HCT116 (cell line): ENCODE measurements around the gene METTL13. TPM values are rescaled to one million over a fixed set of nuclear protein-coding genes. Genes with fewer than 3 reads are reported as not detected.

Experiments
- ATAC-seq: fragments of 200-7000 bp; cut with Tn5 transposase; 2 replicates; pipeline ENCODE4 v1.9.1; 2020; ENCODE audit warnings: mild to moderate bottlenecking, moderate library complexity
- BruUV-seq: library from RNA; stranded (reverse); fragments of 400-500 nt; replicated peaks from 2 replicates; lab custom pipeline; 2021; lab: Mats Ljungman, UMichigan
- CTCF ChIA-PET: fragments of 300-600 bp; sonication (Branson Sonifier 250); formaldehyde crosslinking; loops from one replicate; lab custom pipeline; 2021; ENCODE audit warnings: antibody characterized with exemption; lab: Charles Lee
- POLR2A ChIA-PET: fragments of 300-600, 350-600 bp; sonication (Branson Sonifier 250); formaldehyde crosslinking; loops from one replicate; lab custom pipeline; 2021; ENCODE audit warnings: antibody characterized with exemption; lab: Charles Lee
- RAD21 ChIA-PET, 2 experiments: fragments of 300-600 bp; sonication (Branson Sonifier 250); formaldehyde crosslinking; loops; one replicate each; lab custom pipeline; 2023; ENCODE audit warnings: low total read pairs in 2 of 2; ENCODE audit not compliant: uncharacterized antibody in 2 of 2, unreplicated experiment in 2 of 2, low non-redundant PET in 1 of 2; lab: Charles Lee
- DNase-seq: peaks from one replicate; pipeline ENCODE4 v3.0.0-alpha.2; 2010; ENCODE audit warnings: low read depth, low spot score
- H2AFZ ChIP-seq: fragments of 200-600 bp; shearing (Covaris generic), sonication (generic); 2 replicates; pipeline ENCODE4 v1.6.1; 2017; ENCODE audit warnings: low read depth, mixed run types, mixed read lengths, antibody characterized with exemption, low read length; ENCODE audit not compliant: poor library complexity, severe bottlenecking
- H3K27ac ChIP-seq: 2 replicates; pipeline ENCODE4 v1.5.1; 2012; ENCODE audit warnings: low read depth, low read length
- H3K27me3 ChIP-seq: fragments of 200-600 bp; sonication (generic); 2 replicates; pipeline ENCODE4 v1.6.1; 2016; ENCODE audit warnings: mixed run types, low read length, mixed read lengths; ENCODE audit not compliant: insufficient read depth
- H3K36me3 ChIP-seq, 2 experiments: fragments of 200-500 bp in 1 of 2; fragments of 200-600 bp in 1 of 2; sonication (Bioruptor generic) in 1 of 2; sonication (generic) in 1 of 2; 2 replicates each; pipeline versions ENCODE4 v1.5.1 to v1.6.1; 2014 to 2016; ENCODE audit warnings: low read length in 2 of 2, inconsistent platforms in 1 of 2, mixed read lengths in 1 of 2, mixed run types in 1 of 2; ENCODE audit not compliant: insufficient read depth in 2 of 2, control insufficient read depth in 1 of 2
- H3K4me1 ChIP-seq, 2 experiments: fragments of 200-600 bp in 1 of 2; sonication (generic) in 1 of 2; 2 replicates each; pipeline versions ENCODE4 v1.5.1 to v1.6.1; 2012 to 2017; ENCODE audit warnings: low read length in 2 of 2, inconsistent platforms in 1 of 2, mild to moderate bottlenecking in 1 of 2, mixed read lengths in 1 of 2, mixed run types in 1 of 2, moderate library complexity in 1 of 2; ENCODE audit not compliant: insufficient read depth in 2 of 2, control insufficient read depth in 1 of 2
- H3K4me2 ChIP-seq: fragments of 200-600 bp; sonication (generic); 2 replicates; pipeline ENCODE4 v1.6.1; 2017; ENCODE audit warnings: mixed run types, low read length, mixed read lengths
- H3K4me3 ChIP-seq, 2 experiments: fragments of 200-600 bp in 1 of 2; sonication (generic) in 1 of 2; replicated peaks in 1 of 2; 2 replicates each; pipeline ENCODE4 v1.5.1; 2011 to 2016; ENCODE audit warnings: low read length in 2 of 2, control low read depth in 1 of 2, low read depth in 1 of 2, mild to moderate bottlenecking in 1 of 2, mixed read lengths in 1 of 2, mixed run types in 1 of 2
- H3K79me2 ChIP-seq: fragments of 200-600 bp; sonication (generic); 2 replicates; pipeline ENCODE4 v1.6.1; 2017; ENCODE audit warnings: mild to moderate bottlenecking, mixed run types, low read length, moderate library complexity, mixed read lengths; ENCODE audit not compliant: insufficient read depth
- H3K9ac ChIP-seq: fragments of 200-600 bp; sonication (generic); 2 replicates; pipeline ENCODE4 v1.6.1; 2016; ENCODE audit warnings: low read length, mixed read lengths
- H3K9me2 ChIP-seq: fragments of 200-600 bp; sonication (generic), shearing (Covaris generic); 2 replicates; pipeline ENCODE4 v1.6.1; 2017; ENCODE audit warnings: mixed run types, mild to moderate bottlenecking, moderate library complexity; ENCODE audit not compliant: insufficient read depth
- H3K9me3 ChIP-seq, 2 experiments: fragments of 200-500 bp in 1 of 2; fragments of 200-600 bp in 1 of 2; sonication (Bioruptor generic) in 1 of 2; sonication (generic) in 1 of 2; 2 replicates each; pipeline ENCODE4 v1.6.1; 2014 to 2017; ENCODE audit warnings: low read length in 2 of 2, mixed read lengths in 2 of 2, inconsistent platforms in 1 of 2, low read depth in 1 of 2, mild to moderate bottlenecking in 1 of 2, mixed run types in 1 of 2, moderate library complexity in 1 of 2; ENCODE audit not compliant: control insufficient read depth in 1 of 2, insufficient read depth in 1 of 2
- H4K20me1 ChIP-seq: fragments of 200-600 bp; sonication (generic), shearing (Covaris generic); 2 replicates; pipeline ENCODE4 v1.6.1; 2017; ENCODE audit warnings: mixed run types, mild to moderate bottlenecking, moderate library complexity; ENCODE audit not compliant: insufficient read depth
- ATF3 ChIP-seq: IDR thresholded peaks from 2 replicates; pipeline ENCODE4 v1.6.1; 2012
- CBX3 ChIP-seq: IDR thresholded peaks from 2 replicates; pipeline ENCODE4 v1.6.1; 2012; ENCODE audit warnings: low read depth
- CTCF ChIP-seq, 3 experiments: fragments of 200-600 bp in 1 of 3; sonication (generic) in 1 of 3; IDR thresholded peaks in 2 of 3; conservative IDR thresholded peaks in 1 of 3; 2 replicates each; pipeline ENCODE4 v1.5.1; 2012 to 2017; ENCODE audit warnings: low read depth in 2 of 3, low read length in 2 of 3, antibody characterized with exemption in 1 of 3, borderline replicate concordance in 1 of 3, control low read depth in 1 of 3, mild to moderate bottlenecking in 1 of 3, mixed read lengths in 1 of 3, mixed run types in 1 of 3, moderate library complexity in 1 of 3; ENCODE audit not compliant: insufficient read depth in 1 of 3
- EGR1 ChIP-seq: IDR thresholded peaks from 2 replicates; pipeline ENCODE4 v1.6.1; 2012; ENCODE audit warnings: low read depth
- ELF1 ChIP-seq: IDR thresholded peaks from 2 replicates; pipeline ENCODE4 v1.6.1; 2012; ENCODE audit warnings: low read depth, borderline replicate concordance
- EZH2 ChIP-seq: fragments of 200-600 bp; sonication (generic); IDR thresholded peaks from 2 replicates; pipeline ENCODE4 v1.6.1; 2017; ENCODE audit warnings: antibody characterized with exemption, mixed run types
- EZH2phosphoT487 ChIP-seq: fragments of 200-600 bp; IDR thresholded peaks from 2 replicates; pipeline ENCODE4 v1.6.1; 2018; ENCODE audit warnings: antibody characterized with exemption, borderline replicate concordance
- FOSL1 ChIP-seq: IDR thresholded peaks from 2 replicates; pipeline ENCODE4 v1.6.1; 2012; ENCODE audit warnings: low read depth
- JUND ChIP-seq: IDR thresholded peaks from 2 replicates; pipeline ENCODE4 v1.6.1; 2012
- MAX ChIP-seq: IDR thresholded peaks from 2 replicates; pipeline ENCODE4 v1.6.1; 2012
- POLR2AphosphoS5 ChIP-seq: IDR thresholded peaks from 2 replicates; pipeline ENCODE4 v1.6.1; 2011; ENCODE audit warnings: mild to moderate bottlenecking, low read depth, low read length, moderate library complexity
- RAD21 ChIP-seq: IDR thresholded peaks from 2 replicates; pipeline ENCODE4 v1.6.1; 2012; ENCODE audit warnings: low read depth, mild to moderate bottlenecking
- REST ChIP-seq: IDR thresholded peaks from 2 replicates; pipeline ENCODE4 v1.6.1; 2012; ENCODE audit warnings: low read depth
- SP1 ChIP-seq: IDR thresholded peaks from 2 replicates; pipeline ENCODE4 v1.6.1; 2012; ENCODE audit warnings: low read depth
- SRF ChIP-seq: IDR thresholded peaks from 2 replicates; pipeline ENCODE4 v1.6.1; 2012; ENCODE audit warnings: low read depth
- TCF7L2 ChIP-seq: IDR thresholded peaks from 2 replicates; pipeline ENCODE4 v1.7.0; 2011; ENCODE audit warnings: borderline replicate concordance, inconsistent platforms; ENCODE audit not compliant: insufficient read depth, insufficient read length; ENCODE audit errors: extremely low read depth
- YY1 ChIP-seq: IDR thresholded peaks from 2 replicates; pipeline ENCODE4 v1.6.1; 2011; ENCODE audit warnings: low read length, low read depth, moderate library complexity, mild to moderate bottlenecking; ENCODE audit not compliant: insufficient replicate concordance; ENCODE audit errors: extremely low read depth
- ZBTB33 ChIP-seq: IDR thresholded peaks from 2 replicates; pipeline ENCODE4 v1.6.1; 2011; ENCODE audit warnings: mild to moderate bottlenecking, low read length, moderate library complexity; ENCODE audit not compliant: insufficient replicate concordance; ENCODE audit errors: extremely low read depth
- ZFX ChIP-seq: fragments of 450-650 bp; IDR thresholded peaks from 2 replicates; pipeline ENCODE4 v1.6.1; 2017
- intact Hi-C: fragments of 100-400 bp; cut with micrococcal nuclease; formaldehyde crosslinking; loops from 2 replicates; pipeline ENCODE4 v1.10.0; 2022
- total RNA-seq: library from RNA; stranded (reverse); gene quantifications from one replicate; pipeline ENCODE4 v1.2.1, GENCODE V29; 2021; ENCODE audit not compliant: unreplicated experiment

The METTL13 gene
- total RNA-seq, 1 experiment from 2014 or later: 33.9 TPM

- Histone ChIP-seq H3K4me3 (no peak overlapping the region), H3K4me1 (peaks cover 0 to 9% of the 10 kb centered on the region in 2 experiments; a peak in 2 of 4 replicates), H3K9ac (no peak overlapping the region), H3K9me2 (no peaks in the 10 kb centered on the region), H3K79me2 (peaks cover 43% of the 10 kb centered on the region; the same call in 1 of the 2 replicates), H4K20me1 (no peaks in the 10 kb centered on the region), H3K4me2 (no peak overlapping the region), H3K36me3 (peaks cover 45 to 76% of the 10 kb centered on the region in 2 experiments; a peak in 3 of 4 replicates), H3K9me3 (no peaks in the 10 kb centered on the region), H2AFZ (no peak overlapping the region), H3K27ac (no peak overlapping the region), H3K27me3 (no peaks in the 10 kb centered on the region)
- RAD21 ChIA-PET: no interaction called here
- no peak for ATAC-seq
- CTCF ChIA-PET: no interaction called here
- TF ChIP-seq JUND (no peak), FOSL1 (no peak), REST (no peak), SRF (no peak), ZFX (no peak), CTCF (IDR thresholded peaks at IDR 0.05 in 2 of 3, conservative IDR thresholded peaks at IDR 0.05 in 1 of 3; ENCODE audit: borderline replicate concordance in 1 of 3, insufficient read depth in 1 of 3, low read depth in 2 of 3, low read length in 2 of 3) (no peak), SP1 (no peak), EZH2 (no peak), POLR2AphosphoS5 (no peak), ATF3 (no peak), EZH2phosphoT487 (no peak), ZBTB33 (no peak), EGR1 (no peak), TCF7L2 (no peak), MAX (no peak), ELF1 (no peak), CBX3 (no peak), RAD21 (no peak), YY1 (no peak)
- no peak for DNase-seq
- POLR2A ChIA-PET: no interaction called here
- intact Hi-C loops: no loop called here
- BruUV-seq: no TSS peak
These were observed 8.9 kb downstream of the METTL13 start for GRCh38 chr1:171790318-171790717.
